Rectal smooth muscle tissue (tissue), 1 donor: ENCODE results near the gene CLMP.

Experiments used
- H3K27ac ChIP-seq: one replicate; pipeline ENCODE4 v1.7.0; 2013; ENCODE audit warnings: low read depth, low read length, inconsistent platforms
- H3K27me3 ChIP-seq: one replicate; pipeline ENCODE4 v1.7.0; 2013; ENCODE audit warnings: low read length; ENCODE audit not compliant: control insufficient read depth, insufficient read depth
- H3K36me3 ChIP-seq: one replicate; pipeline ENCODE4 v1.7.0; 2013; ENCODE audit warnings: low read length; ENCODE audit not compliant: control insufficient read depth, insufficient read depth
- H3K4me1 ChIP-seq: one replicate; pipeline ENCODE4 v1.7.0; 2013; ENCODE audit warnings: low read length; ENCODE audit not compliant: control insufficient read depth, insufficient read depth
- H3K4me3 ChIP-seq: one replicate; pipeline ENCODE4 v1.7.0; 2013; ENCODE audit warnings: low read length
- H3K9ac ChIP-seq: one replicate; pipeline ENCODE4 v1.7.0; 2013; ENCODE audit warnings: low read length

CLMP gene

DNA sequence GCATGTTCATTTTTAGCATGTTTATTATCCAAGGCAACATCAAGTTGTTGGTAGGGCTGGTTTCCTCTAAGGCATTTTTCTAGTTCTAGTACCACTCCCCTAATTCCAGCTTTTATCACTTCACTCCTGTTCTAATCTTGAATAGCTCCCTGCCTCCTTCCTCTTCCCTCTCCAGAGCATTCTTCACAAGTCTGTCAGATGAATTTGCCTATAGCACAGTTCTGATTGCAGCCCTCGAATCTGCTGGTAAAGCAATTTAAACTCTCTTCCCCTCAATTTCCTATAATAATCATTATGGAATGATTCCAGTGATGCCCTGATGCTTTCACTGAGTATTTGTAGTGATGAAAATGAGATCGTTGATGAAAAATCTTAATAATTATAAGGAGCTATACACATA lies 43.3 kb downstream of the CLMP start:
- H3K4me3 ChIP-seq, result no peak overlapping the region
- no peaks in the 10 kb centered on the region for H3K27me3 ChIP-seq
- H3K27ac ChIP-seq, result no peak overlapping the region
- no peaks in the 10 kb centered on the region for H3K36me3 ChIP-seq
- peaks cover 5% of the 10 kb centered on the region for H3K4me1 ChIP-seq
- no peak overlapping the region for H3K9ac ChIP-seq

DNA sequence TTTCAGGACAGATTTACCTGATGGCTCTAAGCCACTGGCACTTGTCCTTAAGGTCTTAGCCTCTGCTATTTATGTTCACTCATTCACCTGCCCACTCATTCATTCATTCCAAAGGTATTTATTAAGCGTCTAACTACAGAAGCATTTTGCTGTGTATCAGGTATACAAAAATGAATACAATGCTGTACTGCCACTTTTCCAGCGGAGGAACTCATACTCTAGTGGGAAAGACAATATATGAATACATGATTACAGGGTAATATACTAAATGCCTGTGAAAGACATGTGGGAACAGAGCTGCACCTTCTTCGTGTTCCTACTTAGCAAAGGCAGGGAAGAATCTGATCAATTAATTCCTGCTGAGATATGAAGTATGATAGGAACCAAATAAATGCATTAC lies 43.7 kb downstream of the CLMP start:
- Histone ChIP-seq H3K9ac (no peak overlapping the region), H3K36me3 (no peaks in the 10 kb centered on the region)

GRCh38 chr11:123150882-123151281 lies 44.2 kb downstream of the CLMP start:
- Histone ChIP-seq H3K9ac (no peak overlapping the region), H3K4me3 (no peak overlapping the region), H3K36me3 (no peaks in the 10 kb centered on the region), H3K27me3 (no peaks in the 10 kb centered on the region), H3K4me1 (peaks cover 3% of the 10 kb centered on the region), H3K27ac (no peak overlapping the region)

More for the DNA sequence above, 43.7 kb downstream of the CLMP start:
- no peaks in the 10 kb centered on the region for H3K27me3 ChIP-seq
- H3K4me1 ChIP-seq, result peaks cover 3% of the 10 kb centered on the region
- no peak overlapping the region for H3K27ac ChIP-seq
- no peak overlapping the region for H3K4me3 ChIP-seq

DNA sequence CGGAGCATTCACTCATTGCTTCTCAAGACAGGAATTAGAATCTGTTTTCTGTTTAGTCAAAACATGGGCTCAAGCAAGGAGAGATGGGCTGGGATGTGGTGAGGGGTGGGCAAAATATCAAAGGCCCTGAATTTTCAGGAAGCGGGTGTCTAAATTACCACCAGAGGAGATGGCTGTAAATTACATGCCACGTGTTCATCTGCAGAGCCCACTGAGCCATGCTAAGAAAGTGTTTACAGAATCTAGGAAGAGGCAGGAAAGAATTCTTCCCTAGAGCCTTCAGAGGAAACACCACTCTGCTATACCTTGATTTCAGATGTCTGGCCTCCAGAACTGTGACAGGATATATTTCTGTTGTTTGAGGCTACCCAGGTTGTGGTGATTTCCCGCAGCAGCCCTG lies 46.1 kb downstream of the CLMP start:
- H3K27ac ChIP-seq, result no peak overlapping the region
- H3K9ac ChIP-seq, result no peak overlapping the region
- no peaks in the 10 kb centered on the region for H3K36me3 ChIP-seq
- H3K4me3 ChIP-seq, result no peak overlapping the region
- H3K27me3 ChIP-seq, result no peaks in the 10 kb centered on the region
- H3K4me1 ChIP-seq, result peaks cover 3% of the 10 kb centered on the region

GRCh38 chr11:123145661-123146060 lies 49.4 kb downstream of the CLMP start:
- no peak overlapping the region for H3K27ac ChIP-seq

GRCh38 chr11:123145220-123145619 lies 49.8 kb downstream of the CLMP start:
- H3K4me3 ChIP-seq, result no peak overlapping the region
- no peak overlapping the region for H3K9ac ChIP-seq
- H3K36me3 ChIP-seq, result no peaks in the 10 kb centered on the region
- no peaks in the 10 kb centered on the region for H3K27me3 ChIP-seq
- no peak overlapping the region for H3K27ac ChIP-seq
- no peaks in the 10 kb centered on the region for H3K4me1 ChIP-seq

More at GRCh38 chr11:123145661-123146060, 49.4 kb downstream of the CLMP start:
- H3K27me3 ChIP-seq, result no peaks in the 10 kb centered on the region
- no peak overlapping the region for H3K9ac ChIP-seq
- no peaks in the 10 kb centered on the region for H3K4me1 ChIP-seq
- H3K4me3 ChIP-seq, result no peak overlapping the region
- no peaks in the 10 kb centered on the region for H3K36me3 ChIP-seq

DNA sequence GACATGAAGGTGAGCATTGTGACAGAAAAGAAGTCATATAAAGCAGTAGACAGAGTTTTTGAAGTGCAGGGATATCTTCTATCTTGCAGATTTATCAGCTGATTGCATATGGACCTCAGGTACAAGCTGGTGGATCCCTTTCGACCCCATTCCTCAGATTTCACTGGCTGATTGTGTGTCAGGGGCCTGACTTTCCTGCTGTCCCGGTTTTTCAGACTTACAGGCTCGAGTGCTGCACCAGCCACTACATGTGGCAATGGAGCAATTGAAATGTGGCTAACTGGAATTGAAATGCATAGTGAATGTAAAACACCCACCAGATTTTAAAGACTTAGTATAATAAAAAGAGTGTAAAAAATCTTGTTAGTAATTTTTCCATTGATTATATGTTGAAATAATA lies 50.3 kb downstream of the CLMP start:
- H3K27ac ChIP-seq, result no peak overlapping the region

DNA sequence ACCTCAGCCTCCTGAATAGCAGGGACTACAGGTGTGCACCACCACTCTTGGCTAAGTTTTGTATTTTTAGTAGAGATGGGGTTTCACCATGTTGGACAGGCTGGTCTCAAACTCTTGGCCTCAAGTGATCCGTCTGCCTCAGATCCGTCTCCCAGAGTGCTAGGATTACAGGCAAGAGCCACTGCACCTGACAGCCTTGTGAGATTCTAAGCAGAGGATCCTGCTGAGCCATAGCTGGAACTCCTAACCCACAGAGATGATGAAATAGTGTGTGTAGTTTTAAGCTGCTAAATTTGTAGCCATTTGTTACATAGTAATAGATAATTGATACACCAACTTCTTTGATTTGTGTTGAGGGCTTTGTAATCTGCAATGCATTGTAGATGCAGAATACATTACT lies 51.1 kb downstream of the CLMP start:
- H3K27me3 ChIP-seq, result no peaks in the 10 kb centered on the region
- no peak overlapping the region for H3K4me3 ChIP-seq
- no peaks in the 10 kb centered on the region for H3K36me3 ChIP-seq
- H3K9ac ChIP-seq, result no peak overlapping the region
- H3K4me1 ChIP-seq, result no peaks in the 10 kb centered on the region
- no peak overlapping the region for H3K27ac ChIP-seq

More for the DNA sequence above, 50.3 kb downstream of the CLMP start:
- Histone ChIP-seq H3K9ac (no peak overlapping the region), H3K27me3 (no peaks in the 10 kb centered on the region), H3K36me3 (no peaks in the 10 kb centered on the region), H3K4me1 (no peaks in the 10 kb centered on the region), H3K4me3 (no peak overlapping the region)

DNA sequence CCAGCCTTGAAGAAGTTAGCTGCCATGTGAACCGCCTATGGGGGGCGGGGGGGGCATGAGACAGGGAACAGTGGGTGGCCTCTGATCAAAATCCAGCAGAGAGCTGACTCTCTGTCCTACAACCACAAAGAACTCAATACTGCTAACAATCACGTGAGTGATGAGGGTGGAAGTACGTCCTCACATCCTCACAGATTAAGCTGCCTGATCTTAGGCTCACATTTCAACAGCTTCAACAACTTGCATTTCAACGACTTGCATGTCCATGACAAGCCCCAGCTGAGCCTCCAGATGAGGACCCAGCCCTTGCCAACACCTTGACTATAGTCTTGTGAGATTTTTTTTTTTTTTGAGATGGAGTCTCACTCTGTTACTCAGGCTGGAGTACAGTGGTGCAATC lies 51.6 kb downstream of the CLMP start:
- Histone ChIP-seq H3K36me3 (no peaks in the 10 kb centered on the region), H3K27ac (no peak overlapping the region), H3K4me3 (no peak overlapping the region), H3K9ac (no peak overlapping the region), H3K27me3 (no peaks in the 10 kb centered on the region), H3K4me1 (no peaks in the 10 kb centered on the region)

DNA sequence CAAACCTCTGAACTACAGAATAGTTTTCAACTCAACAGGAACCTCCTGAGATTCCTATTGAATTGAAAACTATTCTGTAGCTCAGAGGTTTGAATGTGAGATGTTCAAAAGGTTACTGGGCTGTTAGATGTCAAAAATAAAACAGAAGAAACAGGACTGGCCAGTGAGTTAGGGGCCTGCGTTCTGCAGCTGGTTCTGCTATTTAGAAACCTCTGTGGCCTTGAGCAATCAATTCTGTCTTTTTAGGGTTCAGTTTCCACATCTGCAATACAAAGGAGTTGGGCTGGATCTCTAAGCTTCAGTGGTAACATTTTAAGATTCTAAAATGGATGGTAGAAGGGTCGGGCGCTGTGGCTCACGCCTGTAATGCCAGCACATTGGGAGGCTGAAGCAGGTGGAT lies 55.8 kb downstream of the CLMP start:
- Histone ChIP-seq H3K27me3 (no peaks in the 10 kb centered on the region), H3K36me3 (no peaks in the 10 kb centered on the region), H3K27ac (no peak overlapping the region), H3K4me3 (no peak overlapping the region), H3K9ac (no peak overlapping the region), H3K4me1 (peaks cover 9% of the 10 kb centered on the region)

GRCh38 chr11:123137431-123138224 lies 57.4 kb downstream of the CLMP start:
- Histone ChIP-seq H3K4me1 (peaks cover 9% of the 10 kb centered on the region), H3K36me3 (no peaks in the 10 kb centered on the region), H3K9ac (no peak overlapping the region), H3K27ac (peak overlapping the region; percentile 56), H3K4me3 (peak overlapping the region; percentile 30), H3K27me3 (no peaks in the 10 kb centered on the region)

- peaks cover 9% of the 10 kb centered on the region for H3K4me1 ChIP-seq
- H3K4me3 ChIP-seq, result no peak overlapping the region
- no peak overlapping the region for H3K27ac ChIP-seq
- H3K9ac ChIP-seq, result no peak overlapping the region
- no peaks in the 10 kb centered on the region for H3K27me3 ChIP-seq
- no peaks in the 10 kb centered on the region for H3K36me3 ChIP-seq
These were observed 59.1 kb downstream of the CLMP start for GRCh38 chr11:123135863-123136446.

- no peak overlapping the region for H3K27ac ChIP-seq
- no peaks in the 10 kb centered on the region for H3K36me3 ChIP-seq
- no peaks in the 10 kb centered on the region for H3K27me3 ChIP-seq
- peaks cover 7% of the 10 kb centered on the region for H3K4me1 ChIP-seq
- no peak overlapping the region for H3K9ac ChIP-seq
- H3K4me3 ChIP-seq, result no peak overlapping the region
These were observed 62.2 kb downstream of the CLMP start for GRCh38 chr11:123132881-123133280.
